H1 (cell line): ENCODE results near the gene CCNT1. TPM values are rescaled to one million over a fixed set of nuclear protein-coding genes. Genes with fewer than 3 reads are reported as not detected.

Experiments used
- CTCF ChIA-PET: fragments of 300-600 bp; sonication (Branson Sonifier 250); formaldehyde crosslinking; loops from one replicate; lab custom pipeline; 2021; ENCODE audit not compliant: partially characterized antibody; lab: Charles Lee
- POLR2A ChIA-PET: fragments of 300-600 bp; sonication (Branson Sonifier 250); formaldehyde crosslinking; loops from one replicate; lab custom pipeline; 2021; ENCODE audit warnings: inconsistent platforms; ENCODE audit not compliant: partially characterized antibody; lab: Charles Lee
- DNase-seq, 2 experiments: peaks; one replicate each; pipeline versions ENCODE4 v3.0.0 to v3.0.0-alpha.2; 2010 to 2022; ENCODE audit warnings: low spot score in 2 of 2, low read depth in 1 of 2, mixed read lengths in 1 of 2
- FAIRE-seq: peaks from 2 replicates; lab custom pipeline; 2011; peaks lifted over from hg19 to GRCh38; lab: Jason Lieb, UNC
- H2AFZ ChIP-seq: 2 replicates; pipeline ENCODE4 v1.8.1; 2012; ENCODE audit warnings: low read length, inconsistent platforms
- H2AK5ac ChIP-seq: 2 replicates; pipeline ENCODE4 v1.6.1; 2013; ENCODE audit warnings: low read depth, low read length
- H2BK120ac ChIP-seq: replicated peaks from 2 replicates; pipeline ENCODE3; 2013; ENCODE audit warnings: low read depth, low read length, inconsistent platforms
- H2BK12ac ChIP-seq: 2 replicates; pipeline ENCODE4 v1.6.1; 2013; ENCODE audit warnings: low read depth, low read length
- H2BK15ac ChIP-seq: 2 replicates; pipeline ENCODE4 v1.6.1; 2013; ENCODE audit warnings: low read length
- H2BK20ac ChIP-seq: 2 replicates; pipeline ENCODE4 v1.6.1; 2013; ENCODE audit warnings: low read length
- H2BK5ac ChIP-seq: 2 replicates; pipeline ENCODE4 v1.6.1; 2013; ENCODE audit warnings: low read depth, low read length
- H3K14ac ChIP-seq: 2 replicates; pipeline ENCODE4 v1.6.1; 2013; ENCODE audit warnings: inconsistent platforms; ENCODE audit not compliant: insufficient read length
- H3K18ac ChIP-seq: 2 replicates; pipeline ENCODE4 v1.6.1; 2013; ENCODE audit warnings: low read length; ENCODE audit errors: extremely low read depth
- H3K23ac ChIP-seq: 2 replicates; pipeline ENCODE4 v1.6.1; 2013; ENCODE audit warnings: inconsistent platforms; ENCODE audit not compliant: insufficient read length
- H3K23me2 ChIP-seq: 2 replicates; pipeline ENCODE4 v1.6.1; 2013; ENCODE audit warnings: low read depth, low read length
- H3K27ac ChIP-seq: 2 replicates; pipeline ENCODE4 v1.6.1; 2011; ENCODE audit warnings: low read depth, low read length, inconsistent platforms
- H3K27me3 ChIP-seq, 4 experiments: replicated peaks in 1 of 4; 1 replicate in 1 of 4; 2 replicates in 3 of 4; pipeline versions ENCODE4 v1.6.1 to v1.8.1; 2011 to 2013; ENCODE audit warnings: low read length in 3 of 4, mild to moderate bottlenecking in 3 of 4, inconsistent platforms in 2 of 4, mixed read lengths in 2 of 4, moderate library complexity in 1 of 4; ENCODE audit not compliant: control insufficient read depth in 3 of 4, insufficient read depth in 3 of 4; ENCODE audit errors: extremely low read depth in 1 of 4
- H3K36me3 ChIP-seq, 4 experiments: 2 replicates each; pipeline versions ENCODE4 v1.6.1 to v1.8.1; 2011 to 2013; ENCODE audit warnings: mild to moderate bottlenecking in 4 of 4, low read length in 3 of 4, moderate library complexity in 2 of 4, control low read depth in 1 of 4, inconsistent platforms in 1 of 4; ENCODE audit not compliant: insufficient read depth in 4 of 4, control insufficient read depth in 2 of 4
- H3K4ac ChIP-seq: replicated peaks from 2 replicates; pipeline ENCODE3; 2013; ENCODE audit warnings: low read length, low read depth, mixed read lengths, inconsistent platforms; ENCODE audit not compliant: insufficient read length
- H3K4me1 ChIP-seq, 4 experiments: replicated peaks in 1 of 4; 1 replicate in 1 of 4; 2 replicates in 3 of 4; pipeline versions ENCODE4 v1.6.1 to v1.8.1; 2011 to 2013; ENCODE audit warnings: low read length in 3 of 4, inconsistent platforms in 2 of 4, mixed read lengths in 1 of 4; ENCODE audit not compliant: insufficient read depth in 4 of 4, control insufficient read depth in 3 of 4
- H3K4me2 ChIP-seq, 2 experiments: 2 replicates each; pipeline versions ENCODE4 v1.6.1 to v1.8.1; 2011 to 2013; ENCODE audit warnings: low read depth in 2 of 2, low read length in 2 of 2, control low read depth in 1 of 2, inconsistent platforms in 1 of 2, mild to moderate bottlenecking in 1 of 2; ENCODE audit not compliant: insufficient read depth in 1 of 2
- H3K4me3 ChIP-seq, 4 experiments: fragments of 200-600, 300-600 bp in 1 of 4; sonication (generic), shearing (Covaris generic), sonication (Bioruptor Twin) in 1 of 4; 2 replicates each; pipeline versions ENCODE4 v1.5.1 to v1.8.1; 2011 to 2016; ENCODE audit warnings: low read length in 4 of 4, low read depth in 3 of 4, control low read depth in 2 of 4, inconsistent platforms in 2 of 4, mild to moderate bottlenecking in 2 of 4, mixed read lengths in 1 of 4, moderate library complexity in 1 of 4; ENCODE audit not compliant: insufficient read depth in 2 of 4; ENCODE audit errors: extremely low read depth in 1 of 4
- H3K56ac ChIP-seq: replicated peaks from 2 replicates; pipeline ENCODE3; 2013; ENCODE audit warnings: low read depth, mild to moderate bottlenecking, mixed read lengths, low read length, inconsistent platforms; ENCODE audit not compliant: insufficient read length
- H3K79me1 ChIP-seq: 2 replicates; pipeline ENCODE4 v1.6.1; 2013; ENCODE audit warnings: low read depth, low read length, control low read depth
- H3K79me2 ChIP-seq, 2 experiments: 2 replicates each; pipeline versions ENCODE4 v1.6.1 to v1.8.1; 2012 to 2013; ENCODE audit warnings: low read length in 2 of 2, mild to moderate bottlenecking in 2 of 2, inconsistent platforms in 1 of 2; ENCODE audit not compliant: insufficient read depth in 2 of 2, control insufficient read depth in 1 of 2
- H3K9ac ChIP-seq, 4 experiments: replicated peaks in 1 of 4; 1 replicate in 1 of 4; 2 replicates in 3 of 4; pipeline versions ENCODE4 v1.6.1 to v1.8.1; 2011 to 2013; ENCODE audit warnings: low read depth in 3 of 4, low read length in 3 of 4, control low read depth in 2 of 4, mild to moderate bottlenecking in 2 of 4, moderate library complexity in 2 of 4, inconsistent platforms in 1 of 4; ENCODE audit errors: extremely low read depth in 1 of 4
- H3K9me3 ChIP-seq, 2 experiments: 2 replicates each; pipeline versions ENCODE4 v1.6.1 to v1.8.1; 2012 to 2013; ENCODE audit warnings: mild to moderate bottlenecking in 2 of 2, moderate library complexity in 2 of 2, control low read depth in 1 of 2, inconsistent platforms in 1 of 2, low read depth in 1 of 2, low read length in 1 of 2, mixed read lengths in 1 of 2; ENCODE audit not compliant: insufficient read depth in 2 of 2
- H4K20me1 ChIP-seq, 2 experiments: replicated peaks in 1 of 2; 2 replicates each; pipeline versions ENCODE3 to v1.8.1; 2011 to 2013; ENCODE audit warnings: inconsistent platforms in 2 of 2, low read length in 2 of 2, mild to moderate bottlenecking in 1 of 2; ENCODE audit not compliant: insufficient read depth in 2 of 2, control insufficient read depth in 1 of 2
- H4K5ac ChIP-seq: 2 replicates; pipeline ENCODE4 v1.6.1; 2013; ENCODE audit warnings: low read length, low read depth, mixed read lengths, inconsistent platforms; ENCODE audit not compliant: insufficient read length
- H4K8ac ChIP-seq: 2 replicates; pipeline ENCODE4 v1.8.0; 2013; ENCODE audit warnings: mild to moderate bottlenecking, moderate library complexity, low read length, inconsistent platforms; ENCODE audit not compliant: insufficient read depth; ENCODE audit errors: extremely low read depth
- H4K91ac ChIP-seq: replicated peaks from 2 replicates; pipeline ENCODE3; 2013; ENCODE audit warnings: low read length, mixed read lengths, inconsistent platforms; ENCODE audit not compliant: insufficient read length
- ATF3 ChIP-seq: IDR thresholded peaks from 2 replicates; pipeline ENCODE4 v1.6.1; 2011; ENCODE audit warnings: low read depth, mild to moderate bottlenecking, low read length; ENCODE audit not compliant: insufficient read depth
- BRCA1 ChIP-seq: IDR thresholded peaks from 2 replicates; pipeline ENCODE4 v1.6.1; 2012; ENCODE audit warnings: low read depth, low read length, improper control_type of control experiment
- CHD1 ChIP-seq: IDR thresholded peaks from 2 replicates; pipeline ENCODE4 v1.6.1; 2012; ENCODE audit warnings: low read depth, low read length, improper control_type of control experiment
- EP300 ChIP-seq, 2 experiments: IDR thresholded peaks; 1 replicate in 1 of 2; 2 replicates in 1 of 2; pipeline ENCODE4 v1.6.1; 2011 to 2012; ENCODE audit warnings: low read depth in 2 of 2, low read length in 2 of 2, mild to moderate bottlenecking in 2 of 2, borderline replicate concordance in 1 of 2, inconsistent platforms in 1 of 2, moderate library complexity in 1 of 2
- KDM5A ChIP-seq: fragments of 200-600 bp; IDR thresholded peaks from 2 replicates; pipeline ENCODE4 v1.7.1; 2012; ENCODE audit warnings: mild to moderate bottlenecking, low read length, inconsistent platforms, mixed read lengths
- RFX5 ChIP-seq: IDR thresholded peaks from 2 replicates; pipeline ENCODE4 v1.6.1; 2011; ENCODE audit warnings: low read depth, low read length, improper control_type of control experiment, borderline replicate concordance
- WGBS, 2 experiments: shearing (Covaris generic) in 1 of 2; methylation state at CpG; one replicate each; pipeline versions ENCODE4 v1.1.6 to v1.1.7; 2013 to 2015; ENCODE audit warnings: low lambda C conversion rate in 2 of 2, mixed read lengths in 2 of 2, inconsistent platforms in 1 of 2, low coverage in 1 of 2, missing lambda C conversion rate in 1 of 2; ENCODE audit not compliant: insufficient replicate concordance in 2 of 2, insufficient coverage in 1 of 2, insufficient read length in 1 of 2; ENCODE audit errors: extremely low coverage in 1 of 2, missing lambda C conversion rate in 1 of 2; 5-methylcytosine and 5-hydroxymethylcytosine counted together
- polyA plus RNA-seq, 7 experiments: library from polyadenylated mRNA; depleted of rRNA in 3 of 7; stranded (reverse) in 5 of 7; unstranded in 2 of 7; fragments of >200 nt in 5 of 7; fragments of 200-250 nt in 2 of 7; gene quantifications; 1 replicate in 5 of 7; 2 replicates in 1 of 7; 4 replicates in 1 of 7; pipeline versions ENCODE4 v1.2.1 to v1.2.3, GENCODE V29; 2011 to 2013; ENCODE audit warnings: missing spikeins in 2 of 7, mixed read lengths in 2 of 7
- total RNA-seq: library from RNA; stranded (reverse); fragmentation: NEBNext Ultra II Directional; extraction: Animal tissue kit (Norgen Biotek cat#: 25700); gene quantifications from 2 replicates; pipeline ENCODE4 v1.2.1, GENCODE V29; 2021

The CCNT1 gene
- total and polyA plus RNA-seq, 2 of the 8 experiments (the other 6 are each of a cell fraction or from before 2014, with no cell fraction given) = 13.2 to 45.9 TPM

- H3K4ac ChIP-seq = no peak overlapping the region
- no peak overlapping the region for H2BK5ac ChIP-seq
- no peak overlapping the region for H3K23ac ChIP-seq
- H2BK20ac ChIP-seq = no peak overlapping the region
- peaks cover 3% of the 10 kb centered on the region for H3K79me1 ChIP-seq
- H2BK120ac ChIP-seq = no peak overlapping the region
- WGBS, 2 experiments = 91% methylated on average over 5 of the region's 5 CpGs; no CpG with 5 or more reads in 1 of the 2 experiments
- peaks cover under 1 to 1% of the 10 kb centered on the region in 2 experiments for H4K20me1 ChIP-seq
- ChIA-PET POLR2A (interaction anchor here (0.7 kb wide), 2 partner anchors 10 to 93 kb away, joined by 3 read pairs; no protein-coding TSS in a partner anchor), CTCF (interaction anchor here (0.6 kb wide), 1 partner anchor 257 kb away, joined by 3 read pairs; no protein-coding TSS in a partner anchor)
- H4K91ac ChIP-seq = no peak overlapping the region
- H3K4me2 ChIP-seq = no peak overlapping the region
- no peak overlapping the region for H2BK15ac ChIP-seq
- H3K79me2 ChIP-seq = peaks cover 0 to 8% of the 10 kb centered on the region in 2 experiments; a peak in 2 of 4 replicates
- H3K36me3 ChIP-seq = peaks cover 20 to 74% (median 45%) of the 10 kb centered on the region in 4 experiments
- FAIRE-seq (no peak), DNase-seq (no peak)
- H4K8ac ChIP-seq = no peak overlapping the region
- no peak overlapping the region for H3K9ac ChIP-seq
- no peaks in the 10 kb centered on the region for H3K9me3 ChIP-seq
- H2BK12ac ChIP-seq = no peak overlapping the region
- H3K27ac ChIP-seq = no peak overlapping the region
- H3K56ac ChIP-seq = no peak overlapping the region
- H3K18ac ChIP-seq = no peak overlapping the region
- no peaks in the 10 kb centered on the region for H3K27me3 ChIP-seq
- no peak overlapping the region for H4K5ac ChIP-seq
- no peak overlapping the region for H3K14ac ChIP-seq
- TF ChIP-seq EP300 (IDR thresholded peaks at IDR 0.05; ENCODE audit: borderline replicate concordance in 1 of 2, low read depth in 2 of 2, low read length in 2 of 2) (no peak), ATF3 (no peak), CHD1 (no peak), KDM5A (no peak), BRCA1 (no peak), RFX5 (no peak)
- H2AFZ ChIP-seq = no peak overlapping the region
- H3K23me2 ChIP-seq = no peaks in the 10 kb centered on the region
- no peak overlapping the region for H2AK5ac ChIP-seq
- H3K4me3 ChIP-seq = no peak overlapping the region
- no peaks in the 10 kb centered on the region for H3K4me1 ChIP-seq
These were observed 19.9 kb downstream of the CCNT1 start for GRCh38 chr12:48696626-48697025.
